ENCODE data around the gene AOC2. TPM values are rescaled to one million over a fixed set of nuclear protein-coding genes. Genes with fewer than 3 reads are reported as not detected.
A peak's percentile ranks its signal among the peaks of the same experiment; 100 is the strongest.

AOC2 gene
- polyA plus RNA-seq, 1 of the 3 experiments (the other 2 are of a cell fraction), result 0.33 TPM

GRCh38 chr17:42809250-42809649 lies 35.1 kb upstream of the AOC2 start (continued):
- no peak for TF ChIP-seq CTCF (IDR thresholded peaks at IDR 0.05)
- TF ChIP-seq RFX5 (IDR thresholded peaks at IDR 0.05; ENCODE audit: low read length), result no peak
- no peak for TF ChIP-seq MEF2A (IDR thresholded peaks at IDR 0.05; ENCODE audit: borderline replicate concordance, low read depth)
- TF ChIP-seq FOXM1 (IDR thresholded peaks at IDR 0.05; ENCODE audit: low read depth), result no peak
- TF ChIP-seq CHD2 (IDR thresholded peaks at IDR 0.05; ENCODE audit: low read length, partially characterized antibody), result no peak
- TF ChIP-seq YY1 (IDR thresholded peaks at IDR 0.05; ENCODE audit: low read depth), result no peak
- no peak for TF ChIP-seq POLR2AphosphoS5 (IDR thresholded peaks at IDR 0.05; ENCODE audit: low read depth, low read length)
- TF ChIP-seq ZBTB33 (IDR thresholded peaks at IDR 0.05; ENCODE audit: borderline replicate concordance, low read depth), result no peak

GRCh38 chr17:42814633-42815399 lies 29.6 kb upstream of the AOC2 start:
- ChIA-PET CTCF (interaction anchor here (1.1 to 2.1 kb wide), 4 partner anchors 10 to 123 kb away, joined by 4 to 12 read pairs (median 6); partner anchors contain the start of gene BECN1), POLR2A (no interaction called here)
- Histone ChIP-seq H3K27ac (ENCODE audit: low read depth in 2 of 2, low read length in 1 of 2) (peak overlapping the region; percentile 77 to 84), H3K4me2 (peak overlapping the region; percentile 64), H3K9me3 (no peaks in the 10 kb centered on the region), H3K9ac (peak overlapping the region; percentile 45), H4K20me1 (ENCODE audit: insufficient read depth) (no peaks in the 10 kb centered on the region; the same call in 1 of the 2 replicates), H3K4me3 (ENCODE audit: low read depth in 2 of 2, low read length in 1 of 2) (peak overlapping the region in 1 of 2 experiments; percentile 25; a peak in 1 of 4 replicates), H3K9me2 (no peaks in the 10 kb centered on the region), H3F3A (replicated peaks; ENCODE audit: insufficient read depth) (peaks cover 62% of the 10 kb centered on the region), H3K27me3 (ENCODE audit: insufficient read depth) (no peaks in the 10 kb centered on the region), H2AFZ (ENCODE audit: low read depth) (peak overlapping the region; percentile 26; the same call in 1 of the 2 replicates), H3K4me1 (ENCODE audit: control insufficient read depth in 1 of 2, insufficient read depth in 2 of 2, low read depth in 1 of 2, low read length in 1 of 2) (peaks cover 6 to 28% of the 10 kb centered on the region in 2 experiments), H3K36me3 (replicated peaks in 1 of 2; ENCODE audit: control insufficient read depth in 1 of 2, insufficient read depth in 2 of 2, low read length in 1 of 2) (peaks cover 54 to 72% of the 10 kb centered on the region in 2 experiments), H3K79me2 (ENCODE audit: insufficient read depth) (0 out of 2 replicates have a peak, but pooled peaks cover 8% of the 10 kb centered on the region)
- DNase-seq, result no peak
- peak; percentile 71 for TF ChIP-seq FOSL2 (IDR thresholded peaks at IDR 0.05; ENCODE audit: borderline replicate concordance, low read depth)
- TF ChIP-seq JUND (IDR thresholded peaks at IDR 0.05), result peak; percentile 54
- TF ChIP-seq NFIC (IDR thresholded peaks at IDR 0.05; ENCODE audit: borderline replicate concordance), result peak; percentile 91
- TF ChIP-seq YY1 (IDR thresholded peaks at IDR 0.05; ENCODE audit: low read depth), result peak; percentile 45; the same call in 1 of the 2 replicates
- no peak for TF ChIP-seq IRF3 (IDR thresholded peaks at IDR 0.05; ENCODE audit: low read depth, low read length)
- TF ChIP-seq TAF1 (IDR thresholded peaks at IDR 0.05; ENCODE audit: borderline replicate concordance, low read depth, low read length), result no peak; the same call in 1 of the 2 replicates
- TF ChIP-seq MAX (IDR thresholded peaks at IDR 0.05; ENCODE audit: low read depth), result peak; percentile 69
- TF ChIP-seq RAD21 (IDR thresholded peaks at IDR 0.05; ENCODE audit: low read length), result no peak
- TF ChIP-seq TCF12 (IDR thresholded peaks at IDR 0.05), result peak; percentile 55; the same call in 1 of the 2 replicates
- peak; percentile 59; the same call in 1 of the 2 replicates for TF ChIP-seq TEAD4 (IDR thresholded peaks at IDR 0.05; ENCODE audit: borderline replicate concordance, insufficient read depth)
- peak; percentile 66 for TF ChIP-seq GABPA (IDR thresholded peaks at IDR 0.05; ENCODE audit: low read depth)
- peak; percentile 84 for TF ChIP-seq PBX3 (IDR thresholded peaks at IDR 0.05)
- TF ChIP-seq POLR2AphosphoS5 (IDR thresholded peaks at IDR 0.05; ENCODE audit: low read depth, low read length), result peak; percentile 31
- peak in 1 of 2 experiments; percentile 68; a peak in 2 of 4 replicates for TF ChIP-seq EP300 (IDR thresholded peaks at IDR 0.05; ENCODE audit: borderline replicate concordance in 1 of 2, low read depth in 1 of 2, low read length in 1 of 2)
- peak; percentile 24; the same call in 1 of the 2 replicates for TF ChIP-seq ZBTB33 (IDR thresholded peaks at IDR 0.05; ENCODE audit: borderline replicate concordance, low read depth)
- WGBS (ENCODE audit: low lambda C conversion rate), result 25% methylated on average over 8 of the region's 8 CpGs
